Brain microvascular endothelial cell (primary cell): ENCODE results near the gene DOC2B.
"Not testable (repeated sequence)": the region's sequence is repeated elsewhere in the genome, so short reads cannot be mapped to it uniquely, and the experiment has no call there.

Source experiments
- DNase-seq: peaks from one replicate; pipeline ENCODE4 v3.0.0-alpha.2; 2020
- H3K27ac ChIP-seq: fragments of 250-450 bp; sonication (Bioruptor Pico); 2 replicates; pipeline ENCODE4 v1.5.1; 2020; ENCODE audit warnings: mild to moderate bottlenecking, moderate library complexity
- H3K27me3 ChIP-seq: fragments of 250-450 bp; sonication (Bioruptor Pico); replicated peaks from 2 replicates; pipeline ENCODE4 v1.5.1; 2020; ENCODE audit warnings: mild to moderate bottlenecking
- H3K36me3 ChIP-seq: fragments of 250-450 bp; sonication (Bioruptor Pico); replicated peaks from 2 replicates; pipeline ENCODE4 v1.5.1; 2020; ENCODE audit warnings: mild to moderate bottlenecking
- H3K4me3 ChIP-seq: 2 replicates; pipeline ENCODE4 v1.5.1; 2011; ENCODE audit warnings: low read depth, mild to moderate bottlenecking, control low read depth, low read length, moderate library complexity
- in situ Hi-C: cut with HindIII; loops from 2 replicates; pipeline ENCODE4 v1.10.0; 2017; ENCODE audit warnings: low sequenced_read_pairs, low pct_ligation_motif_present
- TF ChIP-seq, protein P1 (sequence below): IDR thresholded peaks from 2 replicates; pipeline ENCODE4 v1.5.1; 2011; ENCODE audit warnings: low read depth, mild to moderate bottlenecking, moderate library complexity, low read length, control low read depth, inconsistent platforms; ENCODE audit errors: missing control alignments

The DOC2B gene

GRCh38 chr17:205148-205669 lies 23.8 kb upstream of the DOC2B start:
- no peak overlapping the region for H3K4me3 ChIP-seq
- in situ Hi-C loops = no loop called here
- TF ChIP-seq, protein P1, sequence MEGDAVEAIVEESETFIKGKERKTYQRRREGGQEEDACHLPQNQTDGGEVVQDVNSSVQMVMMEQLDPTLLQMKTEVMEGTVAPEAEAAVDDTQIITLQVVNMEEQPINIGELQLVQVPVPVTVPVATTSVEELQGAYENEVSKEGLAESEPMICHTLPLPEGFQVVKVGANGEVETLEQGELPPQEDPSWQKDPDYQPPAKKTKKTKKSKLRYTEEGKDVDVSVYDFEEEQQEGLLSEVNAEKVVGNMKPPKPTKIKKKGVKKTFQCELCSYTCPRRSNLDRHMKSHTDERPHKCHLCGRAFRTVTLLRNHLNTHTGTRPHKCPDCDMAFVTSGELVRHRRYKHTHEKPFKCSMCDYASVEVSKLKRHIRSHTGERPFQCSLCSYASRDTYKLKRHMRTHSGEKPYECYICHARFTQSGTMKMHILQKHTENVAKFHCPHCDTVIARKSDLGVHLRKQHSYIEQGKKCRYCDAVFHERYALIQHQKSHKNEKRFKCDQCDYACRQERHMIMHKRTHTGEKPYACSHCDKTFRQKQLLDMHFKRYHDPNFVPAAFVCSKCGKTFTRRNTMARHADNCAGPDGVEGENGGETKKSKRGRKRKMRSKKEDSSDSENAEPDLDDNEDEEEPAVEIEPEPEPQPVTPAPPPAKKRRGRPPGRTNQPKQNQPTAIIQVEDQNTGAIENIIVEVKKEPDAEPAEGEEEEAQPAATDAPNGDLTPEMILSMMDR = no peak
- no peak overlapping the region for H3K27ac ChIP-seq
- no peaks in the 10 kb centered on the region for H3K36me3 ChIP-seq
- peaks cover 2% of the 10 kb centered on the region for H3K27me3 ChIP-seq
- DNase-seq = no peak

DNA sequence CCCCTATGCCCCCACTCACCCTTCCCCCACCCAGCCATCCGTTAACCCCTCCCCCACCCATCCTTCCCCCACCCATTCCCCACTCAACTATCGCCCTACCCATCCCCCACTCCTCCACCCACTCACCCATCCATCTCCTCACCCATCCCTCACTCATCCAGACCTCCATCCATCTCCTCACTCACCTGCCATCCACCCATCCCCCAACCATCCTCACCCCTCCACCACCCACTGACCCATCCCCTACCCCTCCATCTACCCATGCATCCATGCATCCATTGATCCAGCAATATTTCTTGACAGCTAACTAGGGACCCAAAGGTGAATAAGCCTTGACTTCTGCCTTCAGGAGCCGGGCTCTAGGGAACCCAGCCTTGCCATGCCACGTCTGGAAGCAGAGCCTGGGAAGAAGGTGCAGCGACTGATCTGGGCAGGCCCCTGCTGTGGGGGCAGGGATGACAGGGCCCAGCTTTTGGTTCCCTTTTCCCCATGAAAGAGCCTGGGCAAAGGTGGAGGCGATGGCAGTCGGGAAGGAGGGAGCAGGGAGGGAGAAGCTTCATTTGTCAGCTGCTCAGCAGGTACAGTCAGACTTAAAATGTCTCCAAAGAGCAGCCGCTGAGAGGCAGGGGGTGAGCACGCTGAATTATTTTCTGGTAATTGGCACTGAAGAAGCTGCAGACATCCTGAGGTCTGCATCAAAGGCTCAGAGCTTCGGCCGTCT lies 23.1 kb upstream of the DOC2B start:
- no peak overlapping the region for H3K4me3 ChIP-seq
- H3K27me3 ChIP-seq = peaks cover 2% of the 10 kb centered on the region
- no peak overlapping the region for H3K27ac ChIP-seq
- DNase-seq = no peak
- in situ Hi-C loops = no loop called here
- no peaks in the 10 kb centered on the region for H3K36me3 ChIP-seq
- TF ChIP-seq, protein P1 = no peak

- H3K27ac ChIP-seq = no peak overlapping the region
- H3K36me3 ChIP-seq = no peaks in the 10 kb centered on the region
- TF ChIP-seq, protein P1 = no peak
- H3K27me3 ChIP-seq = peaks cover 2% of the 10 kb centered on the region
- DNase-seq = no peak
- in situ Hi-C loops = no loop called here
- no peak overlapping the region for H3K4me3 ChIP-seq
These were observed 21.1 kb upstream of the DOC2B start for GRCh38 chr17:202501-202951.

GRCh38 chr17:201736-202135 lies 20.3 kb upstream of the DOC2B start:
- H3K4me3 ChIP-seq, DNase-seq, H3K36me3 ChIP-seq, in situ Hi-C loops, H3K27me3 ChIP-seq, H3K27ac ChIP-seq: not testable (repeated sequence)

DNA sequence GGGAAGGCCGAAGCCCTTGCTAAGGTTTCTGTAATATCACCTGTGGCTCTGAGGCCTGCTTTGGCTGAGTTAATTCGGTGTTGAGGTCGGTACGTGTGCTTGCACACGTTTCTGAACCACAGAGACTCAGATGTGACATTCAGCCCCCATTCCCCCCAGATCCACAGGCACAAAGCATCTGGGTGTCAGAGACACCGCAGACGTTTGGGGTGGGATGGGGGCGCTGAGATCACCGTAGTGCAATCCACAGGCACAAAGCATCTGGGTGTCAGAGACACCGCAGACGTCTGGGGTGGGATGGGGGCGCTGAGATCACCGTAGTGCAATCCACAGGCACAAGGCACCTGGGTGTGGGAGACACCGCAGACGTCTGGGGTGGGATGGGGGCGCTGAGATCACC lies 19.8 kb upstream of the DOC2B start:
- in situ Hi-C loops, H3K27me3 ChIP-seq, H3K4me3 ChIP-seq, H3K36me3 ChIP-seq, DNase-seq, H3K27ac ChIP-seq: not testable (repeated sequence)

GRCh38 chr17:200586-200985 lies 19.1 kb upstream of the DOC2B start:
- in situ Hi-C loops = no loop called here
- no peak for DNase-seq
- Histone ChIP-seq H3K4me3 (no peak overlapping the region), H3K27ac (no peak overlapping the region), H3K36me3 (no peaks in the 10 kb centered on the region), H3K27me3 (peaks cover 4% of the 10 kb centered on the region)
- TF ChIP-seq, protein P1 = no peak
